Osteoblast (primary cell): ENCODE results near the gene ARHGAP28. TPM values are rescaled to one million over a fixed set of nuclear protein-coding genes. Genes with fewer than 3 reads are reported as not detected.
A peak's percentile ranks its signal among the peaks of the same experiment; 100 is the strongest.

Experiments used
- DNase-seq: peaks from one replicate; pipeline ENCODE4 v3.0.0; 2011; ENCODE audit warnings: low spot score, mixed read lengths; ENCODE audit not compliant: insufficient read length; ENCODE audit errors: missing footprints
- H2AFZ ChIP-seq: 2 replicates; pipeline ENCODE4 v1.6.0; 2011; ENCODE audit warnings: mild to moderate bottlenecking, low read length
- H3K27ac ChIP-seq: 2 replicates; pipeline ENCODE4 v1.5.1; 2011; ENCODE audit warnings: mild to moderate bottlenecking, low read depth, low read length, moderate library complexity
- H3K27me3 ChIP-seq: 2 replicates; pipeline ENCODE4 v1.6.0; 2012; ENCODE audit warnings: mild to moderate bottlenecking, control low read depth, inconsistent platforms, low read length, moderate library complexity; ENCODE audit not compliant: insufficient read depth
- H3K36me3 ChIP-seq: 2 replicates; pipeline ENCODE4 v1.5.1; 2011; ENCODE audit warnings: mild to moderate bottlenecking, low read length, control low read depth, moderate library complexity; ENCODE audit not compliant: insufficient read depth
- H3K4me1 ChIP-seq: 2 replicates; pipeline ENCODE4 v1.5.1; 2011; ENCODE audit warnings: mild to moderate bottlenecking, low read length, control low read depth, moderate library complexity; ENCODE audit not compliant: insufficient read depth
- H3K4me2 ChIP-seq: 2 replicates; pipeline ENCODE4 v1.6.0; 2011; ENCODE audit warnings: mild to moderate bottlenecking, low read length; ENCODE audit not compliant: insufficient read depth
- H3K4me3 ChIP-seq: fragments of 200-600 bp; sonication (generic); 3 replicates; pipeline ENCODE4 v1.5.1; 2012; ENCODE audit warnings: mild to moderate bottlenecking, low read length, inconsistent platforms; ENCODE audit not compliant: insufficient read depth
- H3K79me2 ChIP-seq: 2 replicates; pipeline ENCODE4 v1.6.0; 2012; ENCODE audit warnings: mild to moderate bottlenecking, low read length, control low read depth, inconsistent platforms; ENCODE audit not compliant: insufficient read depth
- H3K9me3 ChIP-seq: 2 replicates; pipeline ENCODE4 v1.5.1; 2011; ENCODE audit warnings: low read depth, low read length, control low read depth
- H4K20me1 ChIP-seq: 2 replicates; pipeline ENCODE4 v1.6.0; 2012; ENCODE audit warnings: mild to moderate bottlenecking, low read length, control low read depth; ENCODE audit not compliant: insufficient read depth
- CTCF ChIP-seq: IDR thresholded peaks from 2 replicates; pipeline ENCODE4 v1.5.1; 2011; ENCODE audit warnings: mild to moderate bottlenecking, low read depth, low read length, moderate library complexity; ENCODE audit errors: extremely low read depth
- total RNA-seq: library from RNA; depleted of rRNA; stranded (reverse); fragments of >200 nt; gene quantifications from 2 replicates; pipeline ENCODE4 v1.2.3, GENCODE V29; 2012

Gene ARHGAP28
- total RNA-seq, 1 donor, result 23.9 TPM

- no peaks in the 10 kb centered on the region for H3K27me3 ChIP-seq
- no peak overlapping the region for H2AFZ ChIP-seq
- H3K36me3 ChIP-seq, result no peaks in the 10 kb centered on the region
- no peak overlapping the region for H3K27ac ChIP-seq
- no peaks in the 10 kb centered on the region for H4K20me1 ChIP-seq
- no peaks in the 10 kb centered on the region for H3K79me2 ChIP-seq
- no peaks in the 10 kb centered on the region for H3K9me3 ChIP-seq
- H3K4me3 ChIP-seq, result no peak overlapping the region
- no peak for TF ChIP-seq CTCF
- no peak overlapping the region for H3K4me2 ChIP-seq
- peaks cover 42% of the 10 kb centered on the region for H3K4me1 ChIP-seq
- DNase-seq, result no peak
These were observed 15.4 kb downstream of the ARHGAP28 start for GRCh38 chr18:6744816-6745455.

- Histone ChIP-seq H3K4me1 (peaks cover 41% of the 10 kb centered on the region), H3K27me3 (no peaks in the 10 kb centered on the region), H3K4me3 (no peak overlapping the region), H3K36me3 (no peaks in the 10 kb centered on the region), H2AFZ (no peak overlapping the region), H4K20me1 (no peaks in the 10 kb centered on the region), H3K4me2 (no peak overlapping the region), H3K79me2 (no peaks in the 10 kb centered on the region), H3K9me3 (no peaks in the 10 kb centered on the region), H3K27ac (no peak overlapping the region)
- no peak for TF ChIP-seq CTCF
- no peak for DNase-seq
These were observed 16.1 kb downstream of the ARHGAP28 start for GRCh38 chr18:6745504-6746031.

GRCh38 chr18:6746386-6746960, 17.0 kb downstream of the ARHGAP28 start:
- H3K4me2 ChIP-seq, result peak overlapping the region; percentile 28
- H4K20me1 ChIP-seq, result no peaks in the 10 kb centered on the region
- no peak for TF ChIP-seq CTCF
- no peak for DNase-seq
- H3K36me3 ChIP-seq, result no peaks in the 10 kb centered on the region
- no peak overlapping the region for H2AFZ ChIP-seq
- no peaks in the 10 kb centered on the region for H3K9me3 ChIP-seq
- H3K4me1 ChIP-seq, result peaks cover 33% of the 10 kb centered on the region
- H3K27me3 ChIP-seq, result no peaks in the 10 kb centered on the region
- H3K27ac ChIP-seq, result no peak overlapping the region
- H3K4me3 ChIP-seq, result no peak overlapping the region
- H3K79me2 ChIP-seq, result no peaks in the 10 kb centered on the region

GRCh38 chr18:6747646-6748045, 18.1 kb downstream of the ARHGAP28 start:
- H3K4me3 ChIP-seq, result no peak overlapping the region
- H3K9me3 ChIP-seq, result no peaks in the 10 kb centered on the region
- H3K4me1 ChIP-seq, result peaks cover 32% of the 10 kb centered on the region
- no peak for TF ChIP-seq CTCF
- peak; percentile 76 for DNase-seq
- no peak overlapping the region for H2AFZ ChIP-seq
- peak overlapping the region; percentile 23 for H3K4me2 ChIP-seq
- peak overlapping the region; percentile 21 for H3K27ac ChIP-seq
- H3K27me3 ChIP-seq, result no peaks in the 10 kb centered on the region
- H3K36me3 ChIP-seq, result no peaks in the 10 kb centered on the region
- H3K79me2 ChIP-seq, result no peaks in the 10 kb centered on the region
- H4K20me1 ChIP-seq, result no peaks in the 10 kb centered on the region
